MM.1S (cell line): ENCODE data around the gene VASH2.

Experiments used
- DNase-seq: peaks from one replicate; pipeline ENCODE4 v3.0.0-alpha.2; 2015
- H2AFZ ChIP-seq: fragments of 300-600 bp; sonication (generic); 2 replicates; pipeline ENCODE4 v1.6.0; 2016; ENCODE audit warnings: antibody characterized with exemption, low read length
- H3F3A ChIP-seq: fragments of 300-600 bp; sonication (generic); 2 replicates; pipeline ENCODE4 v1.6.1; 2016; ENCODE audit warnings: mild to moderate bottlenecking, antibody characterized with exemption, low read length, moderate library complexity, mixed read lengths; ENCODE audit not compliant: insufficient read depth
- H3K27ac ChIP-seq: fragments of 300-600 bp; sonication (generic); 2 replicates; pipeline ENCODE4 v1.5.1; 2016; ENCODE audit warnings: mild to moderate bottlenecking, low read length
- H3K27me3 ChIP-seq: fragments of 300-600 bp; sonication (generic); replicated peaks from 2 replicates; pipeline ENCODE4 v1.6.0; 2016; ENCODE audit warnings: low read length; ENCODE audit not compliant: insufficient read depth
- H3K36me3 ChIP-seq: fragments of 300-600 bp; sonication (generic); replicated peaks from 2 replicates; pipeline ENCODE4 v1.6.1; 2016; ENCODE audit warnings: mild to moderate bottlenecking, low read length, mixed read lengths; ENCODE audit not compliant: insufficient read depth
- H3K4me1 ChIP-seq: fragments of 300-600 bp; sonication (generic); 2 replicates; pipeline ENCODE4 v1.6.1; 2016; ENCODE audit warnings: low read length, mixed read lengths
- H3K4me2 ChIP-seq: fragments of 300-600 bp; sonication (generic); 2 replicates; pipeline ENCODE4 v1.6.0; 2016; ENCODE audit warnings: low read depth, low read length
- H3K4me3 ChIP-seq: fragments of 300-600 bp; sonication (generic); 2 replicates; pipeline ENCODE4 v1.5.1; 2016; ENCODE audit warnings: low read length, mixed read lengths
- H3K79me2 ChIP-seq: fragments of 300-600 bp; sonication (generic); 2 replicates; pipeline ENCODE4 v1.6.1; 2016; ENCODE audit warnings: mixed run types, low read length, mixed read lengths
- H3K9ac ChIP-seq: fragments of 300-600 bp; sonication (generic); 2 replicates; pipeline ENCODE4 v1.6.1; 2016; ENCODE audit warnings: low read length, mixed read lengths
- H3K9me2 ChIP-seq: fragments of 300-600 bp; sonication (generic); replicated peaks from 2 replicates; pipeline ENCODE4 v1.6.1; 2016; ENCODE audit warnings: mild to moderate bottlenecking, low read length, mixed read lengths; ENCODE audit not compliant: insufficient read depth
- H3K9me3 ChIP-seq: fragments of 300-600 bp; sonication (generic); replicated peaks from 2 replicates; pipeline ENCODE4 v1.6.1; 2016; ENCODE audit warnings: mild to moderate bottlenecking, low read length, mixed read lengths; ENCODE audit not compliant: insufficient read depth
- H4K20me1 ChIP-seq: fragments of 300-600 bp; sonication (generic); 2 replicates; pipeline ENCODE4 v1.6.1; 2016; ENCODE audit warnings: mild to moderate bottlenecking, low read length, moderate library complexity, mixed read lengths; ENCODE audit not compliant: insufficient read depth
- CTCF ChIP-seq: fragments of 300-600 bp; sonication (generic); IDR thresholded peaks from 2 replicates; pipeline ENCODE4 v1.5.1; 2016; ENCODE audit warnings: antibody characterized with exemption, low read length, mixed read lengths
- EZH2 ChIP-seq: fragments of 300-600 bp; sonication (generic); optimal IDR thresholded peaks from 2 replicates; pipeline ENCODE3; 2017; ENCODE audit warnings: low read depth, mild to moderate bottlenecking, antibody characterized with exemption, low read length, mixed read lengths
- EZH2phosphoT487 ChIP-seq: fragments of 300-600 bp; sonication (generic); IDR thresholded peaks from 2 replicates; pipeline ENCODE4 v1.6.1; 2018; ENCODE audit warnings: antibody characterized with exemption, low read length

Gene VASH2

DNA sequence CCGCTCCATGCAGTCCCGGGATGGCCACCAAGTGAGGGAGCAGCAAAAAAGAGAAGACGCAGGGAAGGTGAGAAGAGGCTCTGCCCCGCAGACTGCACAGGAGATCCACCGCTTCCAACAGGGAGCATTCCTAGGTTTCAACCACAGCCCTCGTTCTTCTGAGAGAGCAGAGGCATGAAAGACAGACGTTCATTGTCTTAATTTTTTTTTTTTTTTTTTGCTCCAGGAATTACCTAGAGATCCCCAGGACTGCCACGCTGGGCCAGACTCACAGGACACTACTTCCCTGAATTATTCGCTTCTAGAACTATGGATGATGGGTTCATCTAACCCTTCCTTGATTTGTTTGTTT lies 33.2 kb upstream of the VASH2 start:
- Histone ChIP-seq H2AFZ (no peak overlapping the region), H4K20me1 (no peaks in the 10 kb centered on the region), H3K4me1 (peaks cover 12% of the 10 kb centered on the region), H3F3A (no peaks in the 10 kb centered on the region), H3K9me3 (no peaks in the 10 kb centered on the region), H3K4me2 (no peak overlapping the region), H3K9me2 (no peaks in the 10 kb centered on the region), H3K27me3 (no peaks in the 10 kb centered on the region), H3K9ac (no peak overlapping the region), H3K36me3 (no peaks in the 10 kb centered on the region), H3K4me3 (no peak overlapping the region), H3K79me2 (no peaks in the 10 kb centered on the region), H3K27ac (no peak overlapping the region)
- TF ChIP-seq CTCF (no peak), EZH2phosphoT487 (no peak), EZH2 (no peak)
- no peak for DNase-seq

DNA sequence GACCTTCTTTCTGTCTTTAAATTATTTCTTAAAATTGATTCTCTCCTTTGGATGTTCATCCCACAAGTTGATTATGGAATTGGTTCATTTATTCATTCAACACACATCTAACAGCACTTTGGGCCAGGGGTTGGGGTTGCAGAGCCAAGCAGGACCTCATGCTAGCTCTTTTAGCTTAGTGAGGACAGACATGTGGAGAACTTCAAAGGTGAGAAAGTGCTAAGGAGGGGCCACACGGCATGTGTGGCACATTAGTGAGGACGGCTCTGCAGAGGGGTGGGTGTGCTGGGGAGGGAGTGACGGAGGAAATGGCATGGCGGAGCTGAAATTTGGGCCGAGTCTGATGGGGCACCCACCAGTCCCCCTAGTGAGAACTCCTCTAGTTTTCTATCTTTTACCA lies 32.5 kb upstream of the VASH2 start:
- Histone ChIP-seq H3K27ac (no peak overlapping the region), H3K9ac (no peak overlapping the region), H2AFZ (no peak overlapping the region), H3K79me2 (no peaks in the 10 kb centered on the region), H3K9me2 (no peaks in the 10 kb centered on the region), H3K4me3 (no peak overlapping the region), H4K20me1 (no peaks in the 10 kb centered on the region), H3F3A (no peaks in the 10 kb centered on the region), H3K4me2 (no peak overlapping the region), H3K4me1 (peaks cover 12% of the 10 kb centered on the region), H3K9me3 (no peaks in the 10 kb centered on the region), H3K27me3 (no peaks in the 10 kb centered on the region), H3K36me3 (no peaks in the 10 kb centered on the region)
- TF ChIP-seq CTCF = no peak
- no peak for TF ChIP-seq EZH2
- no peak for TF ChIP-seq EZH2phosphoT487
- DNase-seq = no peak

DNA sequence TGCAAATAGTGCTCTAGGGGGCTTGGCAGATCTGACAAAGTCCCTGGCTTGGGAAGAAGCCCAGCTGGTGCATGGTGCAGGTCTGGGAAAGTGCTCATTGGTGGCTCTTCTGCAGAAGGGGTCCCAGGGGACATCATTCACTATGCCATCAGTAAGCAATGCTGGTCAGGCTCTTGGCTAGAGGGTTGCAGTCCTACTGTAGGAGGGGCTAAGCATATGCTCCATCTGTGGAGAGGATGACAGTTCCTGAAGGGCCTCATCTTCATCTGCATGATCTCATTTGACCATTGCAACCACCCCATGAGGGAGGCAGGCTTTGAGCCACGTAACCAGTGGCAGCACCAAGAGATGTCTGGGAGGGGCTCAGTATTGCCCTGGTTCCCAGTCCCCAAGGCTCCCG lies 31.5 kb upstream of the VASH2 start:
- H4K20me1 ChIP-seq = no peaks in the 10 kb centered on the region
- DNase-seq = no peak
- H3K79me2 ChIP-seq = no peaks in the 10 kb centered on the region
- no peaks in the 10 kb centered on the region for H3K9me3 ChIP-seq
- TF ChIP-seq EZH2 (no peak), CTCF (no peak), EZH2phosphoT487 (no peak)
- H3K9ac ChIP-seq = no peak overlapping the region
- H3K27ac ChIP-seq = no peak overlapping the region
- no peaks in the 10 kb centered on the region for H3F3A ChIP-seq
- H3K36me3 ChIP-seq = no peaks in the 10 kb centered on the region
- H3K4me3 ChIP-seq = no peak overlapping the region
- peaks cover 12% of the 10 kb centered on the region for H3K4me1 ChIP-seq
- no peaks in the 10 kb centered on the region for H3K9me2 ChIP-seq
- H3K27me3 ChIP-seq = no peaks in the 10 kb centered on the region
- H3K4me2 ChIP-seq = no peak overlapping the region
- no peak overlapping the region for H2AFZ ChIP-seq

GRCh38 chr1:212920246-212920645 lies 30.1 kb upstream of the VASH2 start:
- no peaks in the 10 kb centered on the region for H3F3A ChIP-seq
- no peak overlapping the region for H3K4me3 ChIP-seq
- H3K9ac ChIP-seq = no peak overlapping the region
- H3K27ac ChIP-seq = no peak overlapping the region
- H3K79me2 ChIP-seq = no peaks in the 10 kb centered on the region
- peak overlapping the region; percentile 43 for H2AFZ ChIP-seq
- peak; percentile 30 for DNase-seq
- H3K27me3 ChIP-seq = no peaks in the 10 kb centered on the region
- no peaks in the 10 kb centered on the region for H3K9me3 ChIP-seq
- no peaks in the 10 kb centered on the region for H3K9me2 ChIP-seq
- H4K20me1 ChIP-seq = no peaks in the 10 kb centered on the region
- peak overlapping the region; percentile 38 for H3K4me2 ChIP-seq
- TF ChIP-seq CTCF (no peak), EZH2phosphoT487 (no peak), EZH2 (no peak)
- no peaks in the 10 kb centered on the region for H3K36me3 ChIP-seq
- peaks cover 12% of the 10 kb centered on the region for H3K4me1 ChIP-seq
